ENCODE data around the gene ZNF33B. TPM values are rescaled to one million over a fixed set of nuclear protein-coding genes. Genes with fewer than 3 reads are reported as not detected.

Gene ZNF33B
- total RNA-seq, 4 donors from 2014 or later, result 37.8 to 47.6 (median 43.3) TPM

DNA sequence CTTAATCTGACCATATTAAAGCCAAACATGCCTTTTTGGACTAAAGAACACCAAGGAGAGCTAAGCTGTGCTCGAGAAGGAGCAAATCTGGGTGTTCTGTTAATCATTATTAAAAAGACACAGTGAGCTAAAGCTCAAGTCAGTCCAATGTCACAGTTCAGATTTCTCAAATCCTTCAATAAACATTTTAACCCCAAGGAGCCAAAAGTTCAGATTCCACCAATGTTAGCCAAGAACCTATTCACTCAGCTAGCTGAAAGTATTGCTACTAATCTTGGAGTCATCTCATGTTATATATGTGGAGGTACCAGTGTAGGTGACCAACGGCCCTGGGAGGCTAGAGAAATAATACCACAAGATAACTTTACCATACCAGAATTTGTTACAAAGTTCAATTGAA lies 14.5 kb upstream of the ZNF33B start:
- no peak for TF ChIP-seq POLR2A (IDR thresholded peaks at IDR 0.05)
- TF ChIP-seq CTCF (IDR thresholded peaks at IDR 0.05), result no peak
- no peaks in the 10 kb centered on the region for H3K36me3 ChIP-seq
- peaks cover 0 to 6% of the 10 kb centered on the region in 2 donors for H3K4me1 ChIP-seq
- no peak overlapping the region for H3K4me3 ChIP-seq (replicated peaks in 1 of 3)
- 63 to 69% methylated on average over 2 of the region's 2 CpGs for WGBS, 2 donors
- DNase-seq, result no peak
- no peaks in the 10 kb centered on the region for H3K27me3 ChIP-seq
- no peak overlapping the region for H3K27ac ChIP-seq
- H3K9me3 ChIP-seq, result no peaks in the 10 kb centered on the region
- intact Hi-C loops (cut with DNase I), result no loop called here

DNA sequence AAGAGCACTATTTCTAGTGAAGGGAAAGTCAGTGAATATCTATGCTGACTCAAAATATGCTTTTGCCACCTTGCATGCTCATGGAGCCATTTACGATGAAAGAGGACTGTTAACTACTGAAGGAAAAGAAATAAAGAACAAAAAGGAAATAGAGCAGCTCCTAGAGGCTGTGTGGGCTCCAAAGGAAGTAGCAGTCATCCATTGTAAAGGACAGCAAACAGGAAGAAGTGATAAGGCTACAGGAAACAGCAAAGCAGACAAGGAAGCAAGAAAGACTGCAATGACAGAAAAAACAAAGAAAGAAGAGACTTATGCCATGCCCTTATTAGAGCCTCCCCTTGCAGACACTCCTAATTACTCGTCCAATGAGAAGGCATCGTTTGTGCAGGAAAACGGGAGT lies 12.0 kb upstream of the ZNF33B start:
- intact Hi-C loops (cut with DNase I), result no loop called here
- Histone ChIP-seq H3K27ac (no peak overlapping the region), H3K27me3 (no peaks in the 10 kb centered on the region), H3K9me3 (no peaks in the 10 kb centered on the region), H3K4me1 (peaks cover 14 to 24% of the 10 kb centered on the region in 2 donors), H3K4me3 (replicated peaks in 1 of 3) (no peak overlapping the region), H3K36me3 (no peaks in the 10 kb centered on the region)
- no peak for TF ChIP-seq CTCF (IDR thresholded peaks at IDR 0.05)
- no peak for TF ChIP-seq POLR2A (IDR thresholded peaks at IDR 0.05)
- DNase-seq, result no peak
- WGBS, 2 donors, result 82 to 83% methylated on average over 4 of the region's 4 CpGs

- no peaks in the 10 kb centered on the region for H3K36me3 ChIP-seq
- intact Hi-C loops (cut with DNase I), result loop anchor here (10.0 kb wide), 1 partner anchor 94 kb away; no protein-coding TSS in a partner anchor
- TF ChIP-seq POLR2A (IDR thresholded peaks at IDR 0.05), result no peak
- no peak for TF ChIP-seq CTCF (IDR thresholded peaks at IDR 0.05)
- 78 to 82% methylated on average over 2 of the region's 2 CpGs for WGBS, 2 donors
- H3K27ac ChIP-seq, result peak overlapping the region in 2 of 3 donors; percentile 76 to 84
- H3K27me3 ChIP-seq, result no peaks in the 10 kb centered on the region
- H3K9me3 ChIP-seq, result no peaks in the 10 kb centered on the region
- DNase-seq, result no peak
- H3K4me3 ChIP-seq (replicated peaks in 1 of 3), result no peak overlapping the region
- peaks cover 14 to 24% of the 10 kb centered on the region in 2 donors for H3K4me1 ChIP-seq
These were observed 10.1 kb upstream of the ZNF33B start for GRCh38 chr10:42648512-42648911.

- no peaks in the 10 kb centered on the region for H3K9me3 ChIP-seq
- intact Hi-C loops (cut with DNase I), result loop anchor here (10.0 kb wide), 1 partner anchor 92 kb away; no protein-coding TSS in a partner anchor
- H3K27ac ChIP-seq, result peak overlapping the region; percentile 68 to 84 (median 76)
- TF ChIP-seq CTCF (IDR thresholded peaks at IDR 0.05) (no peak), POLR2A (IDR thresholded peaks at IDR 0.05) (no peak)
- H3K27me3 ChIP-seq, result no peaks in the 10 kb centered on the region
- peak; percentile 63 to 64 for DNase-seq
- no peaks in the 10 kb centered on the region for H3K36me3 ChIP-seq
- H3K4me3 ChIP-seq (replicated peaks in 1 of 3), result no peak overlapping the region
- H3K4me1 ChIP-seq, result peaks cover 14 to 24% of the 10 kb centered on the region in 2 donors
- WGBS, 2 donors, result 28 to 55% methylated on average over 11 of the region's 11 CpGs
These were observed 8.6 kb upstream of the ZNF33B start for GRCh38 chr10:42646687-42647640.

DNA sequence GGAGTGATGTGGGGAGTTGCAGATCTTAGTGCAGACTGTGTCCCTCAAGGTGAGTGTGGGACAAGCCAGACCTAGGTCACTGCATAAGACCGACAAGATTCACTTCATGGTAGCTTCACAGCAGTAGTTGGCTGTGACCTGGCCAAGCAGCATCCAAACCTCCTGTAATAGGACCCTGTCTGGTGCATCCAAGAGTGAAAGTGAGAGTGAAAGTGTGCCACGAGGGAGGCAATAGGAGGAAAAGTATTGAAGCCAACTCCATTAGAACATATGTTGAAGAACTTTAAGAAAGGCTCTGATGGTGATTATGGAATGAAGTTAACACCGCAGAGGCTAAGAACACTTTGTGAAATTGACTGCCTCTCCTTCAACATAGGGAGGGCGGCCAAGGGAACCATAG lies 7.8 kb upstream of the ZNF33B start:
- Histone ChIP-seq H3K4me1 (peaks cover 14 to 24% of the 10 kb centered on the region in 2 donors), H3K4me3 (replicated peaks in 1 of 3) (no peak overlapping the region), H3K36me3 (no peaks in the 10 kb centered on the region), H3K9me3 (no peaks in the 10 kb centered on the region), H3K27me3 (no peaks in the 10 kb centered on the region), H3K27ac (peak overlapping the region; percentile 68 to 84 (median 76))
- 67 to 72% methylated on average over 4 of the region's 4 CpGs for WGBS, 2 donors
- intact Hi-C loops (cut with DNase I), result loop anchor here (10.0 kb wide), 1 partner anchor 91 kb away; no protein-coding TSS in a partner anchor
- TF ChIP-seq CTCF (IDR thresholded peaks at IDR 0.05) (no peak), POLR2A (IDR thresholded peaks at IDR 0.05) (no peak)
- peak in 1 of 2 donors; percentile 5 for DNase-seq

All from thyroid gland (tissue), 4 donors.